Panc1 (cell line): ENCODE data around the gene TMOD2.
A peak's percentile ranks its signal among the peaks of the same experiment; 100 is the strongest.

ENCODE experiments used
- CTCF ChIP-seq: fragments of 450-650 bp; IDR thresholded peaks from 2 replicates; pipeline ENCODE4 v1.5.1; 2017; ENCODE audit warnings: mild to moderate bottlenecking
- POLR2AphosphoS5 ChIP-seq: IDR thresholded peaks from 2 replicates; pipeline ENCODE4 v1.6.1; 2012; ENCODE audit warnings: mild to moderate bottlenecking, low read depth, low read length, moderate library complexity

GRCh38 chr15:51775967-51776816, 24.8 kb downstream of the TMOD2 start:
- TF ChIP-seq CTCF (peak; percentile 78), POLR2AphosphoS5 (no peak)
